Measurements from ENCODE around the gene VPS4B.
"Not testable (repeated sequence)": the region's sequence is repeated elsewhere in the genome, so short reads cannot be mapped to it uniquely, and the experiment has no call there.

Gene VPS4B

DNA sequence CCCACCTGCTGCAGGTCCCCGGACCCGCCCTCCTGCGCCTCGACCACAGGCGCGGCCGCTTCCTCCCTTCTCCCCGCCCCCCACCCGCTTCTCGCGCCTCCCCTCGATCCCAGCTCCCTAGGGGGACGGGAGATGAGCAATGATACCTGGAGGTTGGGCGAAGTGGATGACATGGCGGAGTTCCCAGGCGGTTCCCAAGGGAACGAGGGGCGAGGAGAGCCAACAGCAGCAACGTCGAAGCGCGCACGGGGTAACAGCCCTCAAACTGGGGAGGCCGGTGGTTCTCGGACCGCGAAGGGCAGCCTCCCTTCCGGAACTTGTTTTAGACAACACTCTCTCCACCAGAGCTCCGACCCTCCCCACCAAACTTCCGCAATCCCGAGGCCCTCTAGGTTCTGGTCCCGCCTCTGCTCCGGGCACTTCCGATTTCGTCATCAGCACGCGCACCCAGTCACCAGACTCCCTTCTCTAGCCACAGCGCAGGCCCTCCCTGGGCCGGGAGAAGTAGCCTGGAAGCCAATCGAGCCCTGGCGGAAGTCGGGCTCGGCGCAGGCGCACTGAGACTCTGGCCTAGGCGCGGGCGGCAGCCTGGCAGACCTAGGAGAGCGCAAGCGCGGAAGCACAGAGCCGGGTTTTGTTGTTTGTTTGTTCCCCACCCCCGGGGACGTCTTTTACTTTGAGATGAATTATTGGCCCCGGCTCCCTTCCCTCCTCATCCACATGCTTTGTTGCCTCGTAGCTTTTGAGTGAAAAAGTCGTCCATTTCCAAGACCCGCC, at the start of gene VPS4B:
Gene VPS4B, minus strand, starts transcription at position 390 of the 777 bp plus-strand sequence. Its CDS starts 217 bp downstream, at position 173.
- DNase-seq, result peak; percentile 99

DNA sequence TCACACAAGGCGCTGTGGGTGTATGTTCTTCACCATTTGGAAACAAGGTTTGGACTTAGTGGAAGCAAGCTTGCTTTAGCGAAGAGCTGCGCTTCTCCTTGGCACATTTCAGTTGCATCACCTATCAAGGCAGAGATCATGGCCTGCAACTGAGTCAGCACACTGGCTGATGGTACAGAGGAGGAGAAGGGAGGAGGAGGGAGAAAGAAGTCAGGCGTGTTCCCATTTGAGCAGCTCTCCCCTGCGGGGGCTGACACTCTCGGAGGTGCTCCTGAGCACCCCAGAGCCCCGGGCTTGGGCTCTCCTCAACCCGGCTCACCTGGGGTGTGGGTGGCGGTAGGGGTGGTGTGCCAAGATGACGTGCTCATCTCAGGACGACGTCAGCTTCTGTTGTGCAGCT, 48.5 kb upstream of the VPS4B start:
- DNase-seq, result no peak

DNA sequence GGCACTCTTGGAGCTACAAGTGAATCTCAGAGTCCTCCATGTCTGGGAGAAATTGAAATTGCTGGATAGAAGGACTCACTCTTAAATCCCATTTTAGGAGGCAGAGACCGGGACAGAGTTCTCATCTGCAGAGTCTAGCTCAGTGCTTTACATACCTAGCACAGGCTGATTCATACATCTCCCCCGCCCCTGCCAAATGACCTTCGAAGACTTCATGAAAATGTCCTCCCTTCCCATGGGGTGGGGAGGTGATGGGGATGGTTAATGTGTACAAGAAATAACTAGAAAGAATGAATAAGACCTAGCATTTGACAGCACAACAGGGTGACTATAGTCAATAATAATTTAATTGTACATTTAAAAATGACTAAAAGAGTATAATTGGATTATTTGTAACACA, 46.3 kb upstream of the VPS4B start:
- no peak for DNase-seq

DNA sequence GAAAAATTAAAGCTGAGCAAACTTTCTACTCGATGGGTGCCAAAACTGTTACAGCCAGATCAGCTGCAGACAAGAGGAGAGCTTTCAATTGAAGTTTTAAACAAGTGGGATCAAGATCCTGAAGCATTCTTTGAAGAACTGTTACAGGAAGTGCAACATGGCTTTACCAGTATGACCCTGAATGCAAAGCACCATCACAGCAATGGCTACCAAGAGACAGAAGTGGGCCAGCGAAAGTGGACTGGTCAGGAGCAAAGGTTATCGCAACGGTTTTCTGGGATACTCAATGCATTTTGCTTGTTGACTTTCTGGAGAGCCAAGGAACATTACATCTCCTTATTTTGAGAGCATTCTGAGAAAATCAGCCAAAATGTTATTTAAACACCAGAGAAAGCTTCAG, 45.4 kb upstream of the VPS4B start:
- no peak for DNase-seq

DNA sequence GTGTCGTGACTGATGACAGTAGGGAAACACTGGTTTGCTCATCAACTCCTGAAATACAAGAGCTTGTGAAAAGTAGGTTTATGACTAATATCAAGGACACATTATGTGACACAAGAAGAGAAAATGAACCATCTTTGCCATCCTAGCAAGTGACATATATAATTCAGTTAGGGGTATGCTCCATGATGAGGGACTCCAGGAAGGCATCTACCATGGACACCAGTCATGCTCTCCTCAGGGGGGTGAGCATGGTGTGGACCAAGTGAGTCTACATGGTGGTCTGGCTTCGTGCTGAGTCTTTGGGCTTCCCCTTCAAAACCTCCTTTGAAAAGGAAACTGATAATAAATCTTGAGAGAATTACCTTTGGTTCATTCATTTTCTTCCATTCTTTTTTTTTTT, 42.8 kb upstream of the VPS4B start:
- no peak for DNase-seq

DNA sequence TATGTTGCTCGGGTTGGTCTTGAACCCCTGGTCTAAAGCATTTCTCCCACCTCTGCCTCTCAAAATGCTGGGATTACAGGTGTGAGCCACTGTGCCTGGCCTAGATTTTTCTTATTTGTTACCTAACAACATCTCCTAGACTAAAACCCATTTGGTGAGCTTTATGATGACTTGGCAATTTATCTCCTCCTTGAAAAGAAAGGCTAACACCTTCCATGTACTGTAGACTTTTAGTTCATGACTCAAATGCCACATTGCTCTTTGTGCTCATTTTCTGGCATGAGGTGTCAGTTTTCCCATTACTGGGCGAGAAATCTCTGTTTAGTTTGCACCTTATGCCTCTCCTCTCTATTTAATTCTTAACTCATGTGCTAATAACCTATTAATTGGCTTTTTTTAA, 42.2 kb upstream of the VPS4B start:
- no peak for DNase-seq

DNA sequence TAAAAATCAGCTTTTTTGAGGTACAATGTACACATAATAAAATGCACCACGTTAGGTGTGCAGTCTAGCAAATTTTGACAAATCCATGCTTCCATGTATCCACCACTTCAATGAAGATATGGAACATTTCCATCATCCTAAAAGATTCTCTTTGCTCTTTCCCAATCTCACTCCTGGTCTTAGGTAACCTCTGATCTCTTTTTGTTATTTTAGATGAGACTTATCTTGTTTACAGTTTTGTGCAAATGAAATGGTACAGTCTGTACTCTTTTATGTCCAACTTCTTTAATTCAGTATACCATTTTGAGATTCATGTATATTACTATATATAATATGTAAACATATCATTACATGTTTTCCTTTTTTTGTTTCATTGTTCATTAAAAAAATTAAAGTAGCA, 38.1 kb upstream of the VPS4B start:
- no peak for DNase-seq

DNA sequence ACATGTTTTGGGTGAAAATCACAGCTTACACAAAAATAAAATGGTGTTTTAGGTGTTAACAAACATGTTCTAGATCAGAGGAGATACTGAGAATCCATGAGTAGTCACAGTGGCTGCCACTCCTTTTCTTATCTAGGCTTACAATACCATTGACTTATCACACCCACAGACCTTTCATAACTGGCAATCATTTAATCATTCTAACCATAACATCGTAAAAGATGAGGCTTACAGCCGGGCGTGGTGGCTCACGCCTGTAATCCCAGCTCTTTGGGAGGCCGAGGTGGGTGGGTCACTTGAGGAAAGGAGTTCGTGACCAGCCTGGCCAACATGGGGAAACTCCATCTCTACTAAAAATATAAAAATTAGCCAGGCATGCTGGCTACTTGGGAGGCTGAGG, 35.7 kb upstream of the VPS4B start:
- no peak for DNase-seq

DNA sequence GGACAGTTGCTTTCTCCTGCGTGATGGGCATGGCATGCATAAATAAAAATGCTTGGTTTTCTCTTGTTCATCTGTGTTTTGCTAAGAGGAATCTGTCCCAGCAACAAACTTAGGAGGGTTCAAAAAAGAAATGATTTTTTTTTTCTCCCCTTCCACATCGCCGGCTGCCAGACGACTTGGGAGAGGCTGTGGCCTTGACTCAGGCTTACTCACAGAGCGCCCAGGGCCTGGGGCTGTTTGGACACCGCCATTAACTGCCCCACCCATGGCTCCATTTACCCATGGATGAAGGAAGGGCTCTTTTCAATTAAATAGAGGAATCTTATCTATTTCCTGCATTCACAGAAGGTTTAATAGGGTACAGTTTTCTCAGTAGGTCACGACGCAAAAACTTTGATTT, 32.2 kb upstream of the VPS4B start:
- DNase-seq, result peak; percentile 51

DNA sequence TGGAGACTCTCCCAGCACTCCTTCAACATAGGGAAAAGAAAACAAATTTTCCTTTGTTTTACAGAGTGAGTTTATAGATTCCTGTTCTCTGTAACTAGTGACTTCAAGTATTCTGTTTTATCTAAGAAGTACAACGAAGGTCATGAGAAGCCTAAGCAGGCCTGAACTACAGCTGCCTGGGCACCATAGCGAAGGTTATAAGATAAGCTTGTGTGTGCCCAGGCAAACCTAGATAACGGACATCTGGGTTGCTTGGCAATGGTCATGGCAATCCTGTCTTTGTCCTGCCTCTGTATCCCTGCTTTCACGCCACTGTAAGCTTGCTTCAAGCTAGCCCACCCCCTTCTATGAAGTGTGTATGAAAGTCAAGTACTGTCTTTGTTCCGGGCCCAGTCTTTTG, 30.5 kb upstream of the VPS4B start:
- DNase-seq, result not testable (repeated sequence)

DNA sequence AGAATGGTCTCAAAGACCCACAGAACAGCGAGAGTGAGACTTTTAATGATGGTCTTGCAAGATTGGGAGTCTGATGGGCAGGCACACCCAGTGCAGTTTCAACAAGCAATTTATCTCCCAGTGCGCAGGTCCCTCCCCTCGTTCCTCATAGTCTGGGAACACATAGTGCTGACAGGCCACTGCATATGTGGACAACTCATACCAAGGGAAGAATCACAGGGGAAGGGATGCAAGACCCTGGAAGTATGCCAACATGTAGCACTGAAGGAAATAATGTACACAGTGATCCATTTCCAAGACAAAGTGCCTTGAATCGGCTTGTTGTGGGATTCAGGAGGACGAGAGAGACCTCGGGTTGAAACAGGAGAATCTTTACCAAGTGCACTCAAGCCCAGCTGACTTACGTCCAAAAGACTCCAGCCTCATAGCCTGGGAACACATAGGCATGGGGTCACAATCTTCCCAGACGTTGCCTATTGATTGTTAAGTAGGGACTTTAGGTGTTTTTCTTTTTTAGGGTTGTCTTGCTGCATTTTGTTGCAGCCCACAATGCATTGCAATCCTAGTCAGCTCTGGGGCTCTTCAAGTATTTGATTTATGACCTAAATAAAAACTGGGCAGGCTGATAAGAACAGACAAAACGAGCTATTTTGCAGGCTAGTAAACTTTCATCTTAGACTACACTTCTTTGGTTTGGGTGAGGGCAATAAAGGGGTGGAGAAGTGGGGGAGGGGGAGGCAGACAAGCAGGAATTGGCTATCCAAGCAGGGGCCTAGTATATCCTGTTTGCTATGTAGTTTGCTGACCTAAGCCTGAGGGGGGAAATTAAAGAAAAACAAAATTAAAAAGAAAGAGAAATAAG, 29.8 kb upstream of the VPS4B start:
- DNase-seq, result no peak

DNA sequence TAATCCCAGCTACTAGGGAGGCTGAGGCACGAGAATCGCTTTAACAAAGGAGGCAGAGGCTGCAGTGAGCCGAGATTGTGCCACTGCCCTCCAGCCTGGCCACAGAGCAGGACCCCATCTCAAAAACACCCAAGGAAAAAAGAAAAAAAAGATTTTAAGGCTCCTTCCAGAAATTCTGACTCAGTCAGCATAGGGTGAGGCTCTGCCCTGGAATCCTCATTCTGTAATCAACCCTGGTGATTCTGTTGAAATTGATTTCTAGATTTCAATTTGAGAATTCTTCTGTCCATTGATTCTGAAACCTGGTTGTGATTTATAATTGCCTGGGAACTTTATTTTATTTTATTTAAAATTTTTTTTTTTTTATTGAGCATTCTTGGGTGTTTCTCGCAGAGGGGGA, 27.1 kb upstream of the VPS4B start:
- DNase-seq, result no peak

DNA sequence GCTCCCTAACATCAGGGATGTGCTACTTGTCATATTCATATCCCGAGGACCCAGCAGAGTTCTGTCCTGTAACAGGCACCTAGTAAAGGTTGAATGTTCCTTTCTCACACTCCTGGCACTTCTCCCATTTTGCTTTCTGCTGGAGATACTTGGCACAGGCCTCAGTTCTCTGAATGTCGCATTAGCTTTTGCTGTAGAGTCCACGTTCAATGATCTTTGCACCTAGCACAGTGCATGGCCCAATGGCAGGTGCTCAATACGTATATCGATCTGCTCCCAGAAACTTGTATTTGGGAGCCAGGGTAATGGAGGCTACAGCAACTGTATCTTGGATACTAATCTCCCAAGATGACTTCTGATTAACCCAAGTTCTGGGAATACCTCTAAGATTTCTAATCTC, 24.8 kb upstream of the VPS4B start:
- no peak for DNase-seq

DNA sequence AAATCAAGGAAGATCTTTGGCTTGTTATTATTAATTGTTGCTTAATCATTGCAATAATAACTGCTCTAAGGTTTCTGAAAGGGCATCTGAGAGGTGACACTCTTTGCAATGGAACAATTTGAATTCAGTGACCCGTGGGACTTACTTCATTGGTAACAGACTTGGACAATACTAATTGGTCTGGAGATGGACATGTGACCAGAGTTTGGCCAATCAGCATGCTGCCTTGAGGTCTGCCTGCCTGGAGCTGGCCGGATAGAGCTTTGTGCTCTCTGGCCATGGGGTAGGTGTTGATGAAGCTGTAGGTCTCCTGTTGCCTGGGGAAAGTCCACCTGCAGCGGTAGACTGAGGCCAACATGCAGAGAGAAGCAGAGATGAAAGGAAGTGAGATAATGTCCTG, 24.0 kb upstream of the VPS4B start:
- no peak for DNase-seq

DNA sequence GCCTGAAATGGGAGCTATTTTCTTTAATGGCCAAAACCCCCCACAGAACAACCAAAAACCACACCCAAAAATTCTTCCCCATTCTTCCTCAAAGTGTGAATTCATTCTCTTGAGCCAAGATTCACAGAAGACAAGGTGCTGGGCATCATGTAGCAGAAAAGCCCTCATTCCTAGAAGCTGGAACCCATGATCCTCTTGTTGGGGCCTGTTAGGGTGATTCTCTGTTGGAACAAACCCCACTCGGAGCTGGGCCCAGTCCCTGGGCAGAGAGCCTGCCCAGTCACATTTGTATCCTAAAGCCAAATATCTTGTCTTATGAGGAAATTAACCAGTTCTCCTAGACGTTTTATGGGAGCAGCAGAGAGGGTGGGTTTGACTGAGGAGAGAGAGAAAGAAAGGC, 22.8 kb upstream of the VPS4B start:
- no peak for DNase-seq

DNA sequence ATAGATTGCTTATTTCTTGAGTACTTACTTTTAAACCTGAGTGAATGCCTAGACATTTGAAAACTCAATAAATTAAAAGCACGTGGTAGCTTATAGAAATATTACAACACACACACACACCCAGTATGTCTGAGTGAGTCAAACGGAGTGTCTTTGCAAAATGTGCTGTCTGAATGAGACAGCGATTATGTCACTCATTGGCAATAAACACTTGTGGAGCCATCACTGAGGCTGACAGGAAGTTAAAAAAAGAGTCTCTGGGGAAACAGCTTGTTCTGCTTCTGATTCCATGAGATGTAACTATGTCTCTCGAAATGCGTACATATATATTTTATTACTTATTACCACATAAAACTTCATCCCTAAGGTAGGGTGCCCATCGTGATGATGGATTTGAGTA, 22.3 kb upstream of the VPS4B start:
- DNase-seq, result peak; percentile 24

DNA sequence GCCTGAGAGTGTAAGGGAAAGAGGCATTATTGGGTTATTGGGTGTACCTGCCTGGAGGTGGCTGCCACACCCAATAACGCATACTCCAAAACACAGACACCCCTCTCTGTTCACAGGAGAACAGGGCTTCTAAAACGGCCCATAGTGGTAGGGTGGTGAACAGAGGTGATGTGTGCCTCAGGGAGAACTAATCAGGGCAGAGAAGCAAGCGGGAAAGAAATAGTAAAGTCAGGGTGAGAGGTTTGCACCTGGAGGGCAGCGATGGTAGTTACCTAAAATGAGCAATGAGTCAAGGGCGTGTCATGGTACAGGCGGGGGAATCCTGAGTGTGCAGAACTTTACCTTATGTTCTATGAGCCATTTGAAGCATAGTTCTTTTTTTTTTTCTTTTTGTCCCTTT, 21.6 kb upstream of the VPS4B start:
- no peak for DNase-seq

DNA sequence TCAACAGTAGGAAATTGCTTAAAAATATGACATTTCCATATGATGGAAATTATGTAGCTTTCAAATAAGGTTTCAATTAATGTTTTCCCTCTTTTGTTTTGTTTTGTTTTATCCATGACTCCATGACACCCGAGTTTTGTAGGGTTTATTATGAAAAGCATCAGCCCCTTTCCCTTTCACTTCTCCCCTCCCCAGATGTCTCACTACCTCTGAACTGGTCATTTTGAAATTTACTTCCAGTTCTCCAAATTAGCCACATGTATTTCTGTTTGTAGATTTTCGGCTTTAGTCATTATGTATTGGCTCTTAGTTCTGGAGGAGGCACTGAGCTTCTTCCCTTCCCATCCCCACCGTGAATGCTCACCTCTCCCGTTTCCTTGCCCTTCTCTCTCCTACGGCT, 18.6 kb upstream of the VPS4B start:
- no peak for DNase-seq

DNA sequence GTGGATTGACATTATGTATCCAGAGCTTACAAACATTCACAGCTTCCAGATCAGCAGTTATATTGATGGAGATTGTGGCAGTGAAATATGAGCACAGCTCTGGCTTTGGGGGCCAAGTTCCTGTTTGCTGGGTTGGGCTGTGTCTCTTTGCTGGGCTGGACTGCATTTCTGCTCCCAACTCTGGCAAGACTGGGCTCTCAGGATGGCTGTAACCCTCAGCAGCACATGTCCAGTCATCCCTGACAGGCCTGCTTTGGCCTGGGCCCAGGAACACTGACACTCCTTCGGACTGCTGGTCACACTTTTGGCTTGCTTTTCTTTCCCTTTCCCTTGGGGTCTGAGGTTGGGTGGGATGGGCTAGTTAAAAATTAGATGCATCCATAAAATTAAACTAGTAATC, 17.9 kb upstream of the VPS4B start:
- DNase-seq, result no peak

DNA sequence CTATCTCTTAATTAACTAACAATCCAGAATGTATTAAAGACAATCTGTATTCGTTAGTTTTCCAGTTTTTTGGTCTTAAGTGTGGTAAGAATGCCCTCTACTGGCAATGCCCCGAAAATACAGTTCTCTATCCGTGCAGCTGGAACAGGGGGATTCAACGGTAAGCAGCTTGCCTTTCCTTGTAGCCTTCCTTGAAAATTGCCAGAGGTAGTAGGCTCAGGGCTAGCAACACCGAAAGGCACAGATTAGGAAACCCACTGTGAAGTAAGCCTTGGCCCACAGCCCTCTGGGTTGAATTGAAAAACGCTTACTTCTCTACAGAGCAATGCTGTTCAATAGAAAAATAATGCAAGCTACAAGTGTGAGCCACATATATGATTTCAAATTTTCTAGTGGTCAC, 17.1 kb upstream of the VPS4B start:
- peak; percentile 10 for DNase-seq

DNA sequence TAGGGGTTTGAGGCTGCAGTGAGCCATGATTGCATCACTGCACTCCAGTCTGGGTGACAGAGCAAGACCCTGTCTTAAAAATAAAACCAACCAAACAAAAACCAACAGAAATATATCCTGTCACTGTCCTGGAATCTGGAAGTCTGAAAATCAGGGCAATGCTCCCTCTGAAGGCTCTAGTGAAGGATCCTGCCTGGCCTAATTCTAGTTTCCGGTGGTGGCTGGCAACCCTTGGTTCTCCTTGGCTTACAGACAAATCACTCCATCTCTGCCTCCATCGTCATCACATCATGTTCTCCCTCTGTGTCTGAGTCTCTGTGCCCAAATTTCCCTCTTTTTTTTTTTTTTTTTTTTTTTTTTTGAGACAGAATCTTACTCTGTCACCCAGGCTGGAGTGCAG, 15.9 kb upstream of the VPS4B start:
- DNase-seq, result no peak

DNA sequence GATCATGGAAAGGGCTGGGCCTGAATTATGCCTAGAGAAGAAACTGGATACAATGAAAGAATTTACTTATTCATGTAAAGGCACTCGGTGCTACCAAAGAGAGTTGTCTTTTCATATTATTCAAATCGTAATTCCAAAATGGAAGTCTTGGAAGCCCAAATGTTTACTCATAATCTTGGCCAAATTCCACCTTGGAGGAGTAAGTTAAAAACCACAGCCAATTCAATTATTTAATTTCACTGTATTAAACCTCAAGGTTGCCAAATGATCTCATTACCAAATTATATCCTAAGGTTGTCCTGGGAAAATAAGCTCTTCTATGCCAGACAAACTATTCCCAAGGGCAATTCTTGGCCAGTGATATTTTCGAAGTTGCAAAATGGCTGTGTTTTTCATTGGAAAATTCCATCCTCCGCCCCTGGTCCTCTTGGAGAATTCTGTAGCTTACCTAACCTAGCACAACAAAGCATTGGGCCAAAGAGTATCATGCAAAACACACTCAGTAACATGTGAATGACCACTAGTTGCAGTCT, 11.1 kb upstream of the VPS4B start:
- DNase-seq, result no peak

DNA sequence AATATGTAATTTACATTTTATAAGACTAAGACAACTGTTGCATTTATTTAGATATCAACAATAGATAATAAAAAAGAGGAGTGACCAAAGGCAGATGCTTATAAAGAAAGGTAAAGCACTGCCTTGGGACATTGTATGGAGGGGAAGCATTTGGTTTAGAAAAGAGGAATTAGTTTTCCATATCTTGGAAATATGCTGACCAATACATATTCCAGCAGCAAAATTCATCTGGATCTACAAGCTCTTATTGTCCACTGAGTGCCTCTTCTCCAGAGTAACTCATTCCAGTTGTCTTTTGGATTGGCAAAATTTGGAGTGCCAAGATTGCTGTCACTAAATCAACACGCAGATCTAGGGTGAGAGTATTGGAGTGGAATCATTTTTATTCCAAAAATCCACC, 8.9 kb upstream of the VPS4B start:
- no peak for DNase-seq

DNA sequence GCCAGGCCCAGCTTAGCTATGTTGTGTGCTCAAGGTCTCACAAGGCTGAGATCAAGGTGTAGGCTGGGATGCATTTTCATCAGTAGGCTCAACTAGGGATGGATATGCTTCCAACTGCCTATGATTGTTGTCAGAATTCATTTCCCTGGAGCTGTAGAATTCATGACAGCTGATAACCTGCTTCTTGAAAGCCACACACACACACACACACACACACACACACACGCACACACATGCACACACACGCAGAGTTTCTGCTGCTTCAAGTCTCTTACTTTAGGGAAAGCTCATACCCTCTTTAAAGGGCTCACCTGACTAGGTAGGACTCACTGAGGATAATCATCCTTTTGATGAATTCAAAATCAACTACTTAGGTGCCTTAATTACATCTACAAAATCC, 8.2 kb upstream of the VPS4B start:
- DNase-seq, result no peak
